ENCODE measurements around the gene RUFY3.
"Not testable (repeated sequence)": the region's sequence is repeated elsewhere in the genome, so short reads cannot be mapped to it uniquely, and the experiment has no call there.

Gene RUFY3

GRCh38 chr4:70761276-70761816, 39.6 kb downstream of the RUFY3 start:
- no peaks in the 10 kb centered on the region for H3K27me3 ChIP-seq (ENCODE audit: control insufficient read depth, low read length)
- peaks cover 59% of the 10 kb centered on the region for H3K79me2 ChIP-seq (ENCODE audit: control insufficient read depth, low read length)
- H3K4me2 ChIP-seq (ENCODE audit: low read length), result no peak overlapping the region
- TF ChIP-seq EZH2phosphoT487 (IDR thresholded peaks at IDR 0.05; ENCODE audit: borderline replicate concordance, low read length) (no peak), CTCF (IDR thresholded peaks at IDR 0.05; ENCODE audit: low read depth, low read length, poor library complexity, severe bottlenecking) (no peak)
- H3K9me2 ChIP-seq (replicated peaks; ENCODE audit: control insufficient read depth, low read length), result no peaks in the 10 kb centered on the region
- no peaks in the 10 kb centered on the region for H3K9me3 ChIP-seq (ENCODE audit: control insufficient read depth, insufficient read depth, low read length)
- H3K4me3 ChIP-seq (ENCODE audit: low read length), result no peak overlapping the region
- H3F3A ChIP-seq (ENCODE audit: control insufficient read depth, insufficient read depth), result peaks cover 6% of the 10 kb centered on the region; the same call in 1 of the 2 replicates
- peaks cover 38% of the 10 kb centered on the region for H3K36me3 ChIP-seq (ENCODE audit: control insufficient read depth, low read length)
- no peaks in the 10 kb centered on the region for H4K20me1 ChIP-seq (ENCODE audit: control insufficient read depth, insufficient read depth, low read depth, low read length)
- peaks cover 33% of the 10 kb centered on the region for H3K4me1 ChIP-seq (ENCODE audit: control insufficient read depth, low read length)
- no peak overlapping the region for H3K27ac ChIP-seq (ENCODE audit: low read depth, low read length)

DNA sequence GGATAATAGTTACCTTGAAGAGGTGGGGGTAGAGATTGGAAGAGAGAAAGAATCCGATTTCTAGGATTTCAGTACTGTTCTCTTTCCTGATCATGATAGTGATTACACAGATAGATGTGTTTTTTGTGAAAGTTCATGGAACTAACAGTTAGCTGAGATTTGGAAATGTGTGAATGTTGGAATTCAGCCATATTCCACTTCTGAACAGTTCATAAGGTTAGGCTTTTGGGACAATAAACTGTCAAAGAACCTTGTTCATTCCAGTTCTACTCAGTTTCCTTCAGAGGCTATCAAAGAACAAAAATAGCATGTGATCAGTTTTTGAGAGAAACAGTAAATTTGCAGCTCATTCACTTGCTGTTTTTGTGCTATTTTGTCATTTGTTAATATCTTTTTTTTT, 43.6 kb downstream of the RUFY3 start:
- H3K4me2 ChIP-seq (ENCODE audit: low read length), result no peak overlapping the region
- H3K36me3 ChIP-seq (ENCODE audit: control insufficient read depth, low read length), result peaks cover 64% of the 10 kb centered on the region
- H3K9me2 ChIP-seq (replicated peaks; ENCODE audit: control insufficient read depth, low read length), result no peaks in the 10 kb centered on the region
- no peaks in the 10 kb centered on the region for H3K27me3 ChIP-seq (ENCODE audit: control insufficient read depth, low read length)
- peaks cover 24% of the 10 kb centered on the region for H3K79me2 ChIP-seq (ENCODE audit: control insufficient read depth, low read length)
- H4K20me1 ChIP-seq (ENCODE audit: control insufficient read depth, insufficient read depth, low read depth, low read length), result no peaks in the 10 kb centered on the region
- H3K4me1 ChIP-seq (ENCODE audit: control insufficient read depth, low read length), result peaks cover 10% of the 10 kb centered on the region
- peaks cover 6% of the 10 kb centered on the region; the same call in 1 of the 2 replicates for H3F3A ChIP-seq (ENCODE audit: control insufficient read depth, insufficient read depth)
- no peaks in the 10 kb centered on the region for H3K9me3 ChIP-seq (ENCODE audit: control insufficient read depth, insufficient read depth, low read length)
- H3K4me3 ChIP-seq (ENCODE audit: low read length), result no peak overlapping the region
- H3K27ac ChIP-seq (ENCODE audit: low read depth, low read length), result no peak overlapping the region
- TF ChIP-seq CTCF (IDR thresholded peaks at IDR 0.05; ENCODE audit: low read depth, low read length, poor library complexity, severe bottlenecking) (no peak), EZH2phosphoT487 (IDR thresholded peaks at IDR 0.05; ENCODE audit: borderline replicate concordance, low read length) (no peak)

- no peak overlapping the region for H3K4me2 ChIP-seq (ENCODE audit: low read length)
- no peaks in the 10 kb centered on the region for H3K79me2 ChIP-seq (ENCODE audit: control insufficient read depth, low read length)
- H3F3A ChIP-seq (ENCODE audit: control insufficient read depth, insufficient read depth), result peaks cover 8% of the 10 kb centered on the region; the same call in 1 of the 2 replicates
- H3K9me2 ChIP-seq (replicated peaks; ENCODE audit: control insufficient read depth, low read length), result no peaks in the 10 kb centered on the region
- peaks cover 12% of the 10 kb centered on the region for H3K4me1 ChIP-seq (ENCODE audit: control insufficient read depth, low read length)
- peaks cover 60% of the 10 kb centered on the region for H3K36me3 ChIP-seq (ENCODE audit: control insufficient read depth, low read length)
- H3K9me3 ChIP-seq (ENCODE audit: control insufficient read depth, insufficient read depth, low read length), result no peaks in the 10 kb centered on the region
- no peaks in the 10 kb centered on the region for H3K27me3 ChIP-seq (ENCODE audit: control insufficient read depth, low read length)
- no peaks in the 10 kb centered on the region for H4K20me1 ChIP-seq (ENCODE audit: control insufficient read depth, insufficient read depth, low read depth, low read length)
- H3K27ac ChIP-seq (ENCODE audit: low read depth, low read length), result no peak overlapping the region
- H3K4me3 ChIP-seq (ENCODE audit: low read length), result no peak overlapping the region
- TF ChIP-seq EZH2phosphoT487 (IDR thresholded peaks at IDR 0.05; ENCODE audit: borderline replicate concordance, low read length), result no peak
- no peak for TF ChIP-seq CTCF (IDR thresholded peaks at IDR 0.05; ENCODE audit: low read depth, low read length, poor library complexity, severe bottlenecking)
Observed at GRCh38 chr4:70768301-70768948, 46.7 kb downstream of the RUFY3 start.

DNA sequence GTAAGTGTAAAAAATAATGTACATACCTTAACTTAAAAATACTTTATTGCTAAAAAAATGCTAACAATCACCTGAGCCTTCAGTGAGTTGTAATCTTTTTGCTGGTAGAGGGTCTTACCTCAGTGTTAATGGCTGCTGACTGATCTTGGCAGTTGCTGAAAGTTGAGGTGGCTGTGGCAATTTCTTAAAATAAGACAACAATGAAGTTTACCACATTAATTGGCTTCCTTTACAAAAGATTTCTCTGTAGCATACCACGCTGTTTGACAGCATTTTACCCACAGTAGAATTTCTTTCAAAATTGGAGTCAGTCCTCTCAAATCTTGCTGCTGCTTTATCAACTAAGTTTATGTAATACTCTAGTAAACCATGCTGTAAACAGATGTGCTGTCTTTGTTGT, 47.6 kb downstream of the RUFY3 start:
- not testable (repeated sequence) for H3K9me2 ChIP-seq (replicated peaks; ENCODE audit: control insufficient read depth, low read length); H4K20me1 ChIP-seq (ENCODE audit: control insufficient read depth, insufficient read depth, low read depth, low read length); H3K9me3 ChIP-seq (ENCODE audit: control insufficient read depth, insufficient read depth, low read length); H3K79me2 ChIP-seq (ENCODE audit: control insufficient read depth, low read length); H3K4me2 ChIP-seq (ENCODE audit: low read length); H3K4me3 ChIP-seq (ENCODE audit: low read length); H3K27ac ChIP-seq (ENCODE audit: low read depth, low read length); H3K27me3 ChIP-seq (ENCODE audit: control insufficient read depth, low read length); H3F3A ChIP-seq (ENCODE audit: control insufficient read depth, insufficient read depth)
- H3K36me3 ChIP-seq (ENCODE audit: control insufficient read depth, low read length), result peaks cover 58% of the 10 kb centered on the region
- peaks cover 12% of the 10 kb centered on the region for H3K4me1 ChIP-seq (ENCODE audit: control insufficient read depth, low read length)

Data from DOHH2 (cell line).